ENCODE measurements around the gene HSPB6.
A peak's percentile ranks its signal among the peaks of the same experiment; 100 is the strongest.

The HSPB6 gene

GRCh38 chr19:35734273-35734672, 22.6 kb downstream of the HSPB6 start:
- no peak overlapping the region for H3K4me2 ChIP-seq (ENCODE audit: insufficient read depth, low read length, poor library complexity, severe bottlenecking)
- peaks cover 13% of the 10 kb centered on the region for H3K79me1 ChIP-seq (ENCODE audit: low read depth, low read length)
- DNase-seq (ENCODE audit: low spot score), result no peak
- no peak overlapping the region for H3K14ac ChIP-seq (ENCODE audit: low read length)
- no peaks in the 10 kb centered on the region for H3K27me3 ChIP-seq (ENCODE audit: control insufficient read depth in 3 of 3, insufficient read depth in 3 of 3, low read depth in 1 of 3, low read length in 3 of 3)
- no peaks in the 10 kb centered on the region for H3K4me1 ChIP-seq (ENCODE audit: control insufficient read depth in 2 of 2, insufficient read depth in 1 of 2, low read depth in 1 of 2, low read length in 2 of 2)
- H2BK5ac ChIP-seq (ENCODE audit: low read length), result peak overlapping the region; percentile 66
- no CpG with 5 or more reads among the region's 8 CpGs for WGBS, 2 donors (ENCODE audit: extremely low coverage in 2 of 2, insufficient read length in 2 of 2, insufficient replicate concordance in 1 of 2)
- no peak overlapping the region for H3K18ac ChIP-seq (ENCODE audit: low read length)
- no peaks in the 10 kb centered on the region for H3K9me3 ChIP-seq (replicated peaks in 1 of 2; ENCODE audit: control insufficient read depth in 2 of 2, insufficient read depth in 1 of 2, low read depth in 1 of 2, low read length in 2 of 2)
- no peak overlapping the region for H2AFZ ChIP-seq (ENCODE audit: low read length)
- no peak overlapping the region for H3K4ac ChIP-seq (ENCODE audit: low read length)
- peaks cover 70 to 98% of the 10 kb centered on the region in 2 donors for H3K36me3 ChIP-seq (replicated peaks in 1 of 2; ENCODE audit: control insufficient read depth in 2 of 2, insufficient read depth in 2 of 2, low read length in 2 of 2)
- no peak overlapping the region for H2AK5ac ChIP-seq (ENCODE audit: low read depth, low read length)
- no peak overlapping the region for H3K27ac ChIP-seq (replicated peaks; ENCODE audit: low read length)
- H2BK120ac ChIP-seq (ENCODE audit: low read depth, low read length), result peak overlapping the region; percentile 47
- H4K91ac ChIP-seq (ENCODE audit: low read depth, low read length, poor library complexity), result no peak overlapping the region
- H3K9ac ChIP-seq (ENCODE audit: low read depth, low read length, poor library complexity), result peak overlapping the region; percentile 70
- H4K8ac ChIP-seq (ENCODE audit: low read depth, low read length), result peak overlapping the region; percentile 43
- H3K23ac ChIP-seq (ENCODE audit: low read depth, low read length, poor library complexity), result peak overlapping the region; percentile 80
- no peak overlapping the region for H3K4me3 ChIP-seq (ENCODE audit: low read length in 2 of 2)
- H2BK15ac ChIP-seq (ENCODE audit: low read length), result no peak overlapping the region
- no peak overlapping the region for H2BK12ac ChIP-seq (ENCODE audit: low read length)

- Histone ChIP-seq H2BK12ac (ENCODE audit: low read length) (no peak overlapping the region), H2BK15ac (ENCODE audit: low read length) (no peak overlapping the region), H3K4me2 (ENCODE audit: insufficient read depth, low read length, poor library complexity, severe bottlenecking) (no peak overlapping the region), H3K4me3 (ENCODE audit: low read length in 2 of 2) (no peak overlapping the region), H3K4me1 (ENCODE audit: control insufficient read depth in 2 of 2, insufficient read depth in 1 of 2, low read depth in 1 of 2, low read length in 2 of 2) (no peaks in the 10 kb centered on the region), H3K79me1 (ENCODE audit: low read depth, low read length) (peaks cover 16% of the 10 kb centered on the region), H2AFZ (ENCODE audit: low read length) (no peak overlapping the region), H3K9me3 (replicated peaks in 1 of 2; ENCODE audit: control insufficient read depth in 2 of 2, insufficient read depth in 1 of 2, low read depth in 1 of 2, low read length in 2 of 2) (no peaks in the 10 kb centered on the region), H4K91ac (ENCODE audit: low read depth, low read length, poor library complexity) (no peak overlapping the region), H3K27ac (replicated peaks; ENCODE audit: low read length) (no peak overlapping the region), H3K27me3 (ENCODE audit: control insufficient read depth in 3 of 3, insufficient read depth in 3 of 3, low read depth in 1 of 3, low read length in 3 of 3) (no peaks in the 10 kb centered on the region), H3K14ac (ENCODE audit: low read length) (no peak overlapping the region), H2BK5ac (ENCODE audit: low read length) (peak overlapping the region; percentile 66), H3K18ac (ENCODE audit: low read length) (no peak overlapping the region), H4K8ac (ENCODE audit: low read depth, low read length) (peak overlapping the region; percentile 17), H2BK120ac (ENCODE audit: low read depth, low read length) (no peak overlapping the region), H3K36me3 (replicated peaks in 1 of 2; ENCODE audit: control insufficient read depth in 2 of 2, insufficient read depth in 2 of 2, low read length in 2 of 2) (peaks cover 74 to 98% of the 10 kb centered on the region in 2 donors), H3K23ac (ENCODE audit: low read depth, low read length, poor library complexity) (peak overlapping the region; percentile 20), H3K4ac (ENCODE audit: low read length) (no peak overlapping the region), H3K9ac (ENCODE audit: low read depth, low read length, poor library complexity) (peak overlapping the region; percentile 60), H2AK5ac (ENCODE audit: low read depth, low read length) (no peak overlapping the region)
- WGBS, 2 donors (ENCODE audit: extremely low coverage in 2 of 2, insufficient read length in 2 of 2, insufficient replicate concordance in 1 of 2), result no CpG with 5 or more reads among the region's 35 CpGs
- no peak for DNase-seq (ENCODE audit: low spot score)
Observed at GRCh38 chr19:35733180-35734125, 23.4 kb downstream of the HSPB6 start.

DNA sequence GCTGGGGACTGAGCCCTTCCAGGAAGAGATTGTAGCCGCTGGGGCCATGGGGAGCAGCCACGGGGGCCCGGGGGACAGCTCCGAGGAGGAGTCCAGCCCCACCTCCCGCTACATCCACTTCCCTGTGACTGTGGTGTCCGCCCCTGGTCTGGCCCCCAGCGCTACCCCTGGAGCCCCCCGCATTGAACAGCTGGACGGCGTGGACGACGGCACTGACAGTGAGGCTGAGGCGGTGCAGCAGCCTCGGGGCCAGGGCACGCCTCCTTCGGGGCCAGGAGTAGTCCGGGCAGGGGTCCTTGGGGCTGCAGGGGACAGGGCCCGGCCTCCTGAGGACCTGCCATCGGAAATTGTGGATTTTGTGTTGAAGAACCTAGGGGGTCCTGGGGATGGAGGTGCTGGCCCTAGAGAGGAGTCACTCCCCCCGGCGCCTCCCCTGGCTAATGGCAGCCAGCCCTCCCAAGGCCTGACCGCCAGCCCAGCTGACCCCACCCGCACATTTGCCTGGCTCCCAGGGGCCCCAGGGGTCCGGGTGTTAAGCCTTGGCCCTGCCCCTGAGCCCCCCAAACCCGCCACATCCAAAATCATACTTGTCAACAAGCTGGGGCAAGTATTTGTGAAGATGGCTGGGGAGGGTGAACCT, 24.2 kb downstream of the HSPB6 start:
- Histone ChIP-seq H4K91ac (ENCODE audit: low read depth, low read length, poor library complexity) (no peak overlapping the region), H3K79me1 (ENCODE audit: low read depth, low read length) (peaks cover 16% of the 10 kb centered on the region), H2AK5ac (ENCODE audit: low read depth, low read length) (no peak overlapping the region), H3K36me3 (replicated peaks in 1 of 2; ENCODE audit: control insufficient read depth in 2 of 2, insufficient read depth in 2 of 2, low read length in 2 of 2) (peaks cover 73 to 98% of the 10 kb centered on the region in 2 donors), H3K27me3 (ENCODE audit: control insufficient read depth in 3 of 3, insufficient read depth in 3 of 3, low read depth in 1 of 3, low read length in 3 of 3) (no peaks in the 10 kb centered on the region), H3K4me2 (ENCODE audit: insufficient read depth, low read length, poor library complexity, severe bottlenecking) (no peak overlapping the region), H2BK15ac (ENCODE audit: low read length) (no peak overlapping the region), H3K27ac (replicated peaks; ENCODE audit: low read length) (no peak overlapping the region), H3K18ac (ENCODE audit: low read length) (no peak overlapping the region), H2BK5ac (ENCODE audit: low read length) (no peak overlapping the region), H2BK12ac (ENCODE audit: low read length) (no peak overlapping the region), H3K4me3 (ENCODE audit: low read length in 2 of 2) (no peak overlapping the region), H3K4me1 (ENCODE audit: control insufficient read depth in 2 of 2, insufficient read depth in 1 of 2, low read depth in 1 of 2, low read length in 2 of 2) (no peaks in the 10 kb centered on the region), H3K9me3 (replicated peaks in 1 of 2; ENCODE audit: control insufficient read depth in 2 of 2, insufficient read depth in 1 of 2, low read depth in 1 of 2, low read length in 2 of 2) (no peaks in the 10 kb centered on the region), H2AFZ (ENCODE audit: low read length) (no peak overlapping the region), H3K23ac (ENCODE audit: low read depth, low read length, poor library complexity) (no peak overlapping the region), H2BK120ac (ENCODE audit: low read depth, low read length) (no peak overlapping the region), H3K4ac (ENCODE audit: low read length) (no peak overlapping the region), H3K9ac (ENCODE audit: low read depth, low read length, poor library complexity) (peak overlapping the region; percentile 4), H4K8ac (ENCODE audit: low read depth, low read length) (no peak overlapping the region), H3K14ac (ENCODE audit: low read length) (peak overlapping the region; percentile 56)
- no CpG with 5 or more reads among the region's 25 CpGs for WGBS, 2 donors (ENCODE audit: extremely low coverage in 2 of 2, insufficient read length in 2 of 2, insufficient replicate concordance in 1 of 2)
- DNase-seq (ENCODE audit: low spot score), result no peak

GRCh38 chr19:35731779-35732405, 24.9 kb downstream of the HSPB6 start:
- no peak overlapping the region for H3K18ac ChIP-seq (ENCODE audit: low read length)
- no peak overlapping the region for H2AFZ ChIP-seq (ENCODE audit: low read length)
- H2BK120ac ChIP-seq (ENCODE audit: low read depth, low read length), result no peak overlapping the region
- H4K8ac ChIP-seq (ENCODE audit: low read depth, low read length), result no peak overlapping the region
- no peak overlapping the region for H2AK5ac ChIP-seq (ENCODE audit: low read depth, low read length)
- peaks cover 15% of the 10 kb centered on the region for H3K79me1 ChIP-seq (ENCODE audit: low read depth, low read length)
- WGBS, 2 donors (ENCODE audit: extremely low coverage in 2 of 2, insufficient read length in 2 of 2, insufficient replicate concordance in 1 of 2), result no CpG with 5 or more reads among the region's 21 CpGs
- H2BK12ac ChIP-seq (ENCODE audit: low read length), result no peak overlapping the region
- H3K14ac ChIP-seq (ENCODE audit: low read length), result no peak overlapping the region
- no peak overlapping the region for H3K9ac ChIP-seq (ENCODE audit: low read depth, low read length, poor library complexity)
- no peak for DNase-seq (ENCODE audit: low spot score)
- no peak overlapping the region for H3K4ac ChIP-seq (ENCODE audit: low read length)
- H3K4me1 ChIP-seq (ENCODE audit: control insufficient read depth in 2 of 2, insufficient read depth in 1 of 2, low read depth in 1 of 2, low read length in 2 of 2), result no peaks in the 10 kb centered on the region
- H3K27me3 ChIP-seq (ENCODE audit: control insufficient read depth in 3 of 3, insufficient read depth in 3 of 3, low read depth in 1 of 3, low read length in 3 of 3), result no peaks in the 10 kb centered on the region
- peak overlapping the region; percentile 31 for H3K23ac ChIP-seq (ENCODE audit: low read depth, low read length, poor library complexity)
- H3K4me2 ChIP-seq (ENCODE audit: insufficient read depth, low read length, poor library complexity, severe bottlenecking), result no peak overlapping the region
- no peak overlapping the region for H2BK15ac ChIP-seq (ENCODE audit: low read length)
- peaks cover 74 to 98% of the 10 kb centered on the region in 2 donors for H3K36me3 ChIP-seq (replicated peaks in 1 of 2; ENCODE audit: control insufficient read depth in 2 of 2, insufficient read depth in 2 of 2, low read length in 2 of 2)
- no peaks in the 10 kb centered on the region for H3K9me3 ChIP-seq (replicated peaks in 1 of 2; ENCODE audit: control insufficient read depth in 2 of 2, insufficient read depth in 1 of 2, low read depth in 1 of 2, low read length in 2 of 2)
- no peak overlapping the region for H3K4me3 ChIP-seq (ENCODE audit: low read length in 2 of 2)
- no peak overlapping the region for H4K91ac ChIP-seq (ENCODE audit: low read depth, low read length, poor library complexity)
- no peak overlapping the region for H2BK5ac ChIP-seq (ENCODE audit: low read length)
- no peak overlapping the region for H3K27ac ChIP-seq (replicated peaks; ENCODE audit: low read length)

Data from neuronal stem cell (in vitro differentiated cells).